Mammary epithelial cell (primary cell): Measurements from ENCODE around the gene NUP210.

Experiments
- CTCF ChIP-seq, 2 donors: IDR thresholded peaks in 1 of 2; conservative IDR thresholded peaks in 1 of 2; 2 replicates each; pipeline ENCODE4 v1.5.1; 2011 to 2012; ENCODE audit warnings: inconsistent platforms in 2 of 2, low read length in 2 of 2, mild to moderate bottlenecking in 2 of 2, control low read depth in 1 of 2, low read depth in 1 of 2; ENCODE audit not compliant: insufficient read depth in 1 of 2; ENCODE audit errors: extremely low read depth in 1 of 2
- EZH2 ChIP-seq: IDR thresholded peaks from 2 replicates; pipeline ENCODE4 v1.6.1; 2012; ENCODE audit warnings: low read length, inconsistent platforms, borderline replicate concordance

GRCh38 chr3:13424865-13425617, 4.9 kb upstream of the NUP210 start:
- TF ChIP-seq EZH2, result no peak
- no peak for TF ChIP-seq CTCF (conservative IDR thresholded peaks at IDR 0.05 in 1 of 2, IDR thresholded peaks at IDR 0.05 in 1 of 2; ENCODE audit: extremely low read depth in 1 of 2, insufficient read depth in 1 of 2, low read depth in 1 of 2, low read length in 2 of 2)
